NB4 (cell line): ENCODE measurements around the gene ABHD17A.

Source experiments
- MYC ChIP-seq: IDR thresholded peaks from 2 replicates; pipeline ENCODE4 v1.6.1; 2011; ENCODE audit warnings: low read depth, low read length
- POLR2A ChIP-seq: IDR thresholded peaks from 2 replicates; pipeline ENCODE4 v1.6.1; 2011; ENCODE audit warnings: mild to moderate bottlenecking; ENCODE audit not compliant: insufficient read length; ENCODE audit errors: extremely low read depth
- TF ChIP-seq, protein P1 (sequence below): IDR thresholded peaks from 2 replicates; pipeline ENCODE4 v1.6.1; 2011; ENCODE audit warnings: low read depth, low read length
- TF ChIP-seq, protein P2 (sequence below): IDR thresholded peaks from one replicate; pipeline ENCODE4 v1.5.1; 2012; ENCODE audit warnings: low read depth, low read length

DNA sequence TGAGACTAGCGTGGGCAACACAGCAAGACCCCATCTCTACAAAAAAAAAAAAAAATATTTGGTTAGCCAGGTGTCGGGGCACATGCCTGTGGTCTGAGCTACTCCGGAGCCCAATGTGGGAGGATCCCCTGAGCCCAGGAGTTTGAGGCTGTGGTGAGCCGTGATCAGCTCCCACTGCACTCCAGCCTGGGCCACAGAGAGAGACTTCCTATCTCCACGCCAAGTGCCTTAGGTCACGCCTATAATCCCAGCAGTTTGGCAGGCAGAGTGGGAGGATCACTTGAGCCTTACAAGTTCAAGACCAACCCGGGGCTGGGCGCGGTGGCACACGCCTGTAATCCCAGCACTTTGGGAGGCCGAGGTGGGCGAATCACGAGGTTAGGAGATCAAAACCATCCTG is 11.2 kb upstream of the ABHD17A start:
- TF ChIP-seq, protein P1, sequence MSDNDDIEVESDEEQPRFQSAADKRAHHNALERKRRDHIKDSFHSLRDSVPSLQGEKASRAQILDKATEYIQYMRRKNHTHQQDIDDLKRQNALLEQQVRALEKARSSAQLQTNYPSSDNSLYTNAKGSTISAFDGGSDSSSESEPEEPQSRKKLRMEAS = no peak
- TF ChIP-seq, protein P2, sequence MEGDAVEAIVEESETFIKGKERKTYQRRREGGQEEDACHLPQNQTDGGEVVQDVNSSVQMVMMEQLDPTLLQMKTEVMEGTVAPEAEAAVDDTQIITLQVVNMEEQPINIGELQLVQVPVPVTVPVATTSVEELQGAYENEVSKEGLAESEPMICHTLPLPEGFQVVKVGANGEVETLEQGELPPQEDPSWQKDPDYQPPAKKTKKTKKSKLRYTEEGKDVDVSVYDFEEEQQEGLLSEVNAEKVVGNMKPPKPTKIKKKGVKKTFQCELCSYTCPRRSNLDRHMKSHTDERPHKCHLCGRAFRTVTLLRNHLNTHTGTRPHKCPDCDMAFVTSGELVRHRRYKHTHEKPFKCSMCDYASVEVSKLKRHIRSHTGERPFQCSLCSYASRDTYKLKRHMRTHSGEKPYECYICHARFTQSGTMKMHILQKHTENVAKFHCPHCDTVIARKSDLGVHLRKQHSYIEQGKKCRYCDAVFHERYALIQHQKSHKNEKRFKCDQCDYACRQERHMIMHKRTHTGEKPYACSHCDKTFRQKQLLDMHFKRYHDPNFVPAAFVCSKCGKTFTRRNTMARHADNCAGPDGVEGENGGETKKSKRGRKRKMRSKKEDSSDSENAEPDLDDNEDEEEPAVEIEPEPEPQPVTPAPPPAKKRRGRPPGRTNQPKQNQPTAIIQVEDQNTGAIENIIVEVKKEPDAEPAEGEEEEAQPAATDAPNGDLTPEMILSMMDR = no peak
- TF ChIP-seq POLR2A (no peak), MYC (no peak)
